Mucosa of descending colon (tissue), 3 donors: Measurements from ENCODE around the gene KCNJ16. TPM values are rescaled to one million over a fixed set of nuclear protein-coding genes. Genes with fewer than 3 reads are reported as not detected.

Experiments used
- ATAC-seq: fragments of 200-7000 bp; cut with Tn5 transposase; one replicate; pipeline ENCODE4 v1.9.1; 2020; ENCODE audit warnings: mild to moderate bottlenecking, moderate library complexity
- DNase-seq, 3 donors: peaks; one replicate each; pipeline ENCODE4 v3.0.0-alpha.2; 2020
- H3K36me3 ChIP-seq: fragments of 200-600 bp; one replicate; pipeline ENCODE4 v1.8.0; 2021; ENCODE audit warnings: low read depth, mild to moderate bottlenecking
- H3K4me1 ChIP-seq: fragments of 200-600 bp; one replicate; pipeline ENCODE4 v1.8.0; 2021; ENCODE audit warnings: low read depth, mild to moderate bottlenecking
- H3K4me3 ChIP-seq: fragments of 200-600 bp; one replicate; pipeline ENCODE4 v1.8.0; 2021; ENCODE audit warnings: mild to moderate bottlenecking
- H3K9me3 ChIP-seq: fragments of 200-600 bp; one replicate; pipeline ENCODE4 v1.8.0; 2021; ENCODE audit warnings: mild to moderate bottlenecking
- CTCF ChIP-seq: fragments of 200-600 bp; IDR thresholded peaks from one replicate; pipeline ENCODE4 v1.8.0; 2022; ENCODE audit warnings: antibody characterized with exemption, mild to moderate bottlenecking
- intact Hi-C, 2 donors: fragments of 100-400 bp; cut with DNase I in 1 of 2; cut with micrococcal nuclease in 1 of 2; formaldehyde crosslinking; loops; one replicate each; pipeline versions ENCODE4 v1.11.0 to v1.11.1; 2022; cut with DNase I, micrococcal nuclease
- total RNA-seq, 3 donors: library from RNA; stranded (reverse); fragmentation: NEBNext Ultra II Directional in 2 of 3; extraction: Animal tissue kit (Norgen Biotek cat#: 25700) in 2 of 3; gene quantifications; one replicate each; pipeline versions ENCODE4 v1.2.1 to v1.2.4, GENCODE V29; 2021 to 2023
- donor health status: DM: no; HTN: no; CAD: no; lungs with moderate emphysema.
- donor health status: DM: no; HTN: no; CAD: no.
- donor health status: DM: no; HTN: yes; CAD: no.

The KCNJ16 gene
- total RNA-seq, 3 donors from 2014 or later, result 0.09 to 1.1 TPM; not detected in 1

- H3K4me1 ChIP-seq, result no peaks in the 10 kb centered on the region
- no peak for ATAC-seq
- intact Hi-C loops, result no loop called here
- no peak for DNase-seq
- no peak overlapping the region for H3K4me3 ChIP-seq
- no peaks in the 10 kb centered on the region for H3K36me3 ChIP-seq
- no peak for TF ChIP-seq CTCF
- no peaks in the 10 kb centered on the region for H3K9me3 ChIP-seq
Measured at GRCh38 chr17:70157151-70157550, 82.1 kb downstream of the KCNJ16 start.

- DNase-seq (no peak), ATAC-seq (no peak)
- Histone ChIP-seq H3K36me3 (no peaks in the 10 kb centered on the region), H3K4me1 (no peaks in the 10 kb centered on the region), H3K4me3 (no peak overlapping the region), H3K9me3 (no peaks in the 10 kb centered on the region)
- no peak for TF ChIP-seq CTCF
- intact Hi-C loops, result no loop called here
Measured at GRCh38 chr17:70158180-70158579, 83.2 kb downstream of the KCNJ16 start.

GRCh38 chr17:70158591-70158990 lies 83.6 kb downstream of the KCNJ16 start:
- DNase-seq (no peak), ATAC-seq (no peak)
- Histone ChIP-seq H3K4me1 (no peaks in the 10 kb centered on the region), H3K36me3 (no peaks in the 10 kb centered on the region), H3K9me3 (no peaks in the 10 kb centered on the region), H3K4me3 (no peak overlapping the region)
- TF ChIP-seq CTCF, result no peak
- intact Hi-C loops, result no loop called here

- DNase-seq, result no peak
- TF ChIP-seq CTCF, result no peak
- no peaks in the 10 kb centered on the region for H3K36me3 ChIP-seq
- no peak overlapping the region for H3K4me3 ChIP-seq
- no peaks in the 10 kb centered on the region for H3K4me1 ChIP-seq
- ATAC-seq, result no peak
- intact Hi-C loops, result no loop called here
- H3K9me3 ChIP-seq, result no peaks in the 10 kb centered on the region
Measured at GRCh38 chr17:70159980-70160379, 85.0 kb downstream of the KCNJ16 start.

GRCh38 chr17:70161519-70161918 lies 86.5 kb downstream of the KCNJ16 start:
- no peak overlapping the region for H3K4me3 ChIP-seq
- H3K4me1 ChIP-seq, result no peaks in the 10 kb centered on the region
- no peaks in the 10 kb centered on the region for H3K36me3 ChIP-seq
- no peak for DNase-seq
- no peaks in the 10 kb centered on the region for H3K9me3 ChIP-seq
- no peak for ATAC-seq
- TF ChIP-seq CTCF, result no peak
- intact Hi-C loops, result no loop called here

DNA sequence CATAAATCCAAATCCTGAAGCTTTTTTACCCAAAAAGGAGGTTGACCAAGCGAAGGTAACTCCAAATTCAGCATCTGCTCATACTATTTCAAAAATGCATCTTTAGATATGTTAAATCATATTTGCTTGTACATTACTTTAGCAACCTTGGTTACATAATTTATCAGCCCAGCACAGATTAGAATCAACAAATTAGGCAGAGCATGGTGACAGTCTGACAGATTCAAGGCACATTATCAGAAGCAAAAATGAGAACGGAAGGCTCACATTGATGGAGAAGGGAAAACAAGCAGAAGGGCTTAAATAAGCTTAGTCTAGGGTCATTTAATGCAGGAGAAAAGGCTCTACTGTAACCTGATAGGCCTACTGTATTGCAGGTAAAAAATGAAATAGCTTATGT lies 90.4 kb downstream of the KCNJ16 start:
- DNase-seq (no peak), ATAC-seq (no peak)
- Histone ChIP-seq H3K4me3 (no peak overlapping the region), H3K9me3 (no peaks in the 10 kb centered on the region), H3K4me1 (no peaks in the 10 kb centered on the region), H3K36me3 (no peaks in the 10 kb centered on the region)
- intact Hi-C loops, result no loop called here
- TF ChIP-seq CTCF, result no peak
